ENCODE results near the gene MACROD2.
"Not testable (repeated sequence)": the region's sequence is repeated elsewhere in the genome, so short reads cannot be mapped to it uniquely, and the experiment has no call there.

The MACROD2 gene

DNA sequence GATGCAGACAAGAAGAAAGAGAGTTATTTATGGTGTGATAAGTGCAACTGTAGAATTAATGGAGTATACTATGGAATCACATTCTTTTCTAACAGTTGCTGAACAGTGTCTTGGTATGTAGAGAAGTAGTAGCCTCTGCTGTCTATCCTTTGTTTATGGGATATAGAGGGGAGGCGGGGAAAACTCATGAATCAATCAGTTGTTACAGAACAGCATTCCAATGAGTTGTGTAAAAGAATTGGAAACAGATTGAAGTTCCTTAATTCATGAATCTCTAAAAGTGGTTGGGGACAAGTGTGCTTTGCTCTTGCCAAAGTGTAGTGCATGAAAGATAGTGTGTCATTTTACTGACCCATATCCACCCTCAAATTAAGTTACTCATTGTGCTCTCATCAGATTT, 264.4 kb downstream of the MACROD2 start:
- in situ Hi-C loops (cut with MboI; ENCODE audit: low sequenced_read_pairs) = no loop called here

DNA sequence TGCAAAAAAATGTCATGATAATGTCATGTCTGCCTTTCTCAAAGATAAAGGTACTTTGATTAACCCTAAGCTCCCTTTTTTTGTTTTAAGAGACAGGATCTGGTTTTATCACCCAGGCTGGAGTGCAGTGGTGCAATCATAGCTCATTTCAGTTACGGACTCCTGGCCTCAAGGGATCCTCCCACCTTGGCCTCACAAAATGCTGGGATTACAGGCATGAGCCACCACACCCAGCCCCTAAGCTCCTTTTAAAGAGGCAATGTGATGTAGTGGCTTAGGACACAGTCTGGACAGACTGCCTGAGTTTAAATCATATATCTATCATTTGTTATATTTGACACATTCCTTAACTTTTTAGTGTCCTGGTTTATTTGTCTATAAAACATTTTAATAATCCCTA, 265.1 kb downstream of the MACROD2 start:
- in situ Hi-C loops (cut with MboI; ENCODE audit: low sequenced_read_pairs) = no loop called here

DNA sequence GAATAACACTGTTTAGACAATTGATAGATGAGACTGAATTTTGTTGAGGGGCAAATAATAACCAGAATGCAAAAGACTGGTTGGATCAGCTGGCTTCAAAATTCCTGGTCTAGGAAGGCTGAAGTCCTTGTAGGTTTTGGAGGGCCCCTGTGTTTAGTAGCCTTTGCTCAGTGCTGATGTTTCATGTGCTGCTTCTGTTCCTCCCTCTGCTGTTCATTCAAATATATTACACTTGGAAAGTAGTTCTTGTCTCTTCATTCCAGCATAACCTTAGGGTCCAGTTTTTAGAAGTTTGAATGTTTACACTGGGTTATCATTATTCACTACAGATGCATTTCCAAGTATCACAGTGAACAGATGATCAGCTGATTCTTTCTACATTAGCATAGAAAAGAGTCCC, 269.6 kb downstream of the MACROD2 start:
- in situ Hi-C loops (cut with MboI; ENCODE audit: low sequenced_read_pairs) = no loop called here

DNA sequence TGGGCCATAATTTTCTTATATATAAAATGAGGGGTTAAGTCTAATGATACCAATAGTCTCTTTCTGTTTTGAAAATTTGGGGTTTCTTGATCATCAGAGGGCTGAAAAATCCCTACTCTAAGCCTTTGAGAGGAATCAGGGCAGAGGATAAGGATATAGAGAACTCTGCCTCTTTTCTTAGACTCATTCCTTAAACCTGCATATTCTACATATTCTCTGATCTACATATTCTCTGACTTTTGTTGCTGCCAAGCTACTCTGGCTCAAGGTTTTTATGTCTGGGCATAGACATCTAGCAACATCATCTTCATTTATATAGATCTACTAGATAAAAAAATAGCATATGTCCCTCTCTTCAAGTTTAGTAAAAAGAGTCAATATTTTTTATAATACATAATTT, 270.9 kb downstream of the MACROD2 start:
- in situ Hi-C loops (cut with MboI; ENCODE audit: low sequenced_read_pairs) = no loop called here

DNA sequence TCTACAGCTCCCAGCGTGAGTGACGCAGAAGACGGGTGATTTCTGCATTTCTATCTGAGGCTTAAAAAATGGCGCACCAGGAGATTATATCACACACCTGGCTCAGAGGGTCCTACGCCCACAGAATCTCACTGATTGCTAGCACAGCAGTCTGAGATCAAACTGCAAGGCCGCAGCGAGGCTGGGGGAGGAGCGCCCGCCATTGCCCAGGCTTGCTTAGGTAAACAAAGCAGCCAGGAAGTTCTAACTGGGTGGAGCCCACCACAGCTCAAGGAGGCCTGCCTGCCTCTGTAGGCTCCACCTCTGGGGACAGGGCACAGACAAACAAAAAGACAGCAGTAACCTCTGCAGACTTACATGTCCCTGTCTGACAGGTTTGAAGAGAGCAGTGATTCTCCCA, 275.4 kb downstream of the MACROD2 start:
- in situ Hi-C loops (cut with MboI; ENCODE audit: low sequenced_read_pairs) = not testable (repeated sequence)

DNA sequence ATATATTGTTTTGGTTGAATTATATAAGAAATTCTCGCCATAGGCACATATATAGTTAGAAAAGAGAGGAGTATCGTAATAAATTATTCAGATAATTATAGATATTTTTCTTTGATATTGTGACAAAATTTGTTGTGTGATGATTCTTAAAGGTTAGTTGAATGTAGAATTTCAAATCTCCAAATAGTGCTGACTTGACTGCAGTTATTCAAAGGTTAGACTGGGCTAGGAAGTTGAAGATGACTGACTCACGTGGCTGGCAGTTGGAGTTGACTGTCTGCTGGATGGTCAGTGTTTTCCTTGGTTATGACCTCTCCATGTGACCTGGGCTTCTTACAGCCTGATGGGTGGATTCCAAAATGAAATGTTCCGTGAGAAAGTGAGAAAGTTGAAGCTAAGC, 286.8 kb downstream of the MACROD2 start:
- in situ Hi-C loops (cut with MboI; ENCODE audit: low sequenced_read_pairs) = no loop called here

DNA sequence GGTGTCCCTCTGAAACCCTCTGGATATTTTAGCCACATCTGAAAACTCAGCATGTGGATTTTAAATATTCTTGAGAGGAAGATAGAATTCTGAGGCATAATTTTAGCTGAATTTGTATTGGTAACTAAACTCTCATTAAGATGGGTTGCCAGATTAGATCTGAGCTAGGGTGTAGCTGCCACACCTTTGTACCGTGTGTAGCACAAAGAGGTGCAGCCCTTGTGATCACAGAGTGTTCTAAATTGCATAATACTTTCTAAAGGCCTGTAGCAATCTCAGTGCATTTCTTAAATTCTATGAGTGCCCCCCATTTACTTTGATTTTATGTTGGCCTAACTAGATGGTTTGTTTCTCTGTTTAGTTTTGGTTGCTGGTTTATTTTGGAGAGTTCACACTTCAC, 289.1 kb downstream of the MACROD2 start:
- in situ Hi-C loops (cut with MboI; ENCODE audit: low sequenced_read_pairs) = no loop called here

DNA sequence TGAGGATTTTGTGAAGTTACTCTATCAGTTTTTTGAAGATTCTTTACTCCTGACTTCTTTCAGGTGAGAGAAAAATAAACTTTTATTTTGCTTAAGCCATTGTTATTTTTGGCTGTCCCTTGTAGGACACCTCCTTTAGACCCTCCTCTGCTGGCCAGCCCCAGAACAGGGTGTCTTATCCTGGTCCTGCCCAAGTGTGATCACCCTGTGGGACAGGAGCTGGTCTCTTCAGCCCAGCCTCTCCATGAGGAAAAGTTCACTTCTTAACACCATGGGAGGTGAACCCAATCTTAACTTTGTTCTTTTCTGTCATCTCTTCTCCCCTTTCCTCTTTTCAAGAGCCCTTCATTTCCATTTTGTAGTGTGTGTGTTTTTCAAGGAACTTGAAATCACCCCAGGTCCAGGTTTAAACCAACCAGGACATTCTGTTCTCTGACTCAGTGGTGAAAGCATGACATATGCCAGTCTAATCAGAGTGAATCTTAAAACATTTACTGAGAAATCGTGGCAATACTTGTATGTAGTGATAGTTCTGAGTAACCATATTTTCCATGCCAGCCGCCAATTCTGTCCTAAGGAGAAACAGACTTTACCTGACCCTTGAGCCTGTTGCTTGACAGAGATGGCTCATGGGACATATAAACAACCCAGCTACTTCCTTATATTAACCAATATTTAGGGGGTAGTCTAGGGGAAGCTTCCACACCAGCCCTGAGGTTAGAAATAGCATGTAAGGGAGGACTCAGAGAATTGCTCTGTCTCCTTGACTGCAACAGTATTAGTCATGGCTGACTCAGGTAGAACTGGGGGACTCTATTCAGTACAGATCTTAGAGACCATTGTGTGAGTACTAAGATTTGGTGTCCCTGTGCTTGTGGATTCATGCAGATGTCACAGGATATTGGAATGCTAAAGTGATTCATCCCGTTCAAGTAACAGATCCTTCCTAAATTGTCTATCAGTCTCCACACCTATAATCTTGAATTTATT, 293.3 kb downstream of the MACROD2 start:
- in situ Hi-C loops (cut with MboI; ENCODE audit: low sequenced_read_pairs) = no loop called here

DNA sequence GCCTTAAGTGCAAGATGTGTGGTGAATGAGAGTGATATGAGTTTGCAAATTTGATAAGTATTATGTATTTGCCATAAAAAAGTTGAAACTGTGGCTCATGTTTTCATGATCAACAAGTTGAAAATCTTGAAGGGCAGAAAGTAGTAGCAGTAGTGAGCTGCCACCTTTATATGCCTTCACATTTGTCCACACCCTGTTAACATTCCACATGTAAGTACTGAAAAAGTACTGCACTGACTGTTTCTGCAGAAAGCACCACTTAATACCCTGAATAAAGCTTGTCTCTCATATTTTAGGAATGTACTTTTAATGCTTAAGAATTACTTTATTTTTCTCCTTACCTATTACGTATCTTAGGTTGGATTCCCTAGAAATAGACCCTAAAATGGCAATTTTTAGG, 296.2 kb downstream of the MACROD2 start:
- in situ Hi-C loops (cut with MboI; ENCODE audit: low sequenced_read_pairs) = no loop called here

DNA sequence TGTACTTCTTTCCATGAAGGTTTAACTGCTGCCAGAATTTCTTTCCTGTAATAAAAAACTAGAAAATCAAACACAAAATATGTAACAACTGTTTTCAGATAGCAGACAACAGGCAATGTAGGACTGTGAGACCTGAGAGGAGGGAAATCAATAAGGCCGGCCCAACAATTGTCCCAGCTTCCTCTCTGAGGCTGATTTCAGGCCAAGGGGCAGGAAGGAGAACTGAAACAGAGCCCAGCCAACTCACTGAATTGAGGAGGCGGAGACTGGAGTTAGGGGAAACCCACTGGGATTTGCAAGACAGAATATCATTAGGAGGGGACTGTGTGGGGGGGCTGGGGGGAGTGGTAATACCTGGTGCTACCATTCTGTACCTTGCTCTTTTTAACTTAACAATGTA, 299.9 kb downstream of the MACROD2 start:
- in situ Hi-C loops (cut with MboI; ENCODE audit: low sequenced_read_pairs) = no loop called here

DNA sequence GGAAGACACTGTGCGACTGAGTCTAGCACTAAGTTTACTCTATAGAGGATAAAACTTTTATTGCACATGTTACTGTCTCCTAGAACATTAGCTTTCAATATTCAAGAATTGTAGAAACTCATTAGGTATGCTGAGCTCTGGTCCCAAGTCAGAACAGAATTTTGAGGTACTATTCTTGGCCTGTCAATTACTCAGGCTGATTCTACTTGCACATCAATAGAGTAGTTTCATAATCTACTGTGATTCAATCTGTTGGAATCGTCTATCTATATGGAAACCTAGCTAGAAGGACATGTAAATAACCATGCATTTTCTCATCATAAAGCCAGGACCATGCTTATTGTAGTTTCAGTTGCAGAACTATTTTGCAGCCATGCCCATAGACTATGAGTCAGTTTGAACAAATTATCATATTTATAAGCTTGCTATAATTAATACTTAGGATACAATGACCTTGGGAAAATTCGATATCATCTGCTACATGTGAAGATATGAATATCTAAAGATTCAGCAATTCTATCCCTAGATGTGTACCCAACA, 300.5 kb downstream of the MACROD2 start:
- in situ Hi-C loops (cut with MboI; ENCODE audit: low sequenced_read_pairs) = no loop called here

DNA sequence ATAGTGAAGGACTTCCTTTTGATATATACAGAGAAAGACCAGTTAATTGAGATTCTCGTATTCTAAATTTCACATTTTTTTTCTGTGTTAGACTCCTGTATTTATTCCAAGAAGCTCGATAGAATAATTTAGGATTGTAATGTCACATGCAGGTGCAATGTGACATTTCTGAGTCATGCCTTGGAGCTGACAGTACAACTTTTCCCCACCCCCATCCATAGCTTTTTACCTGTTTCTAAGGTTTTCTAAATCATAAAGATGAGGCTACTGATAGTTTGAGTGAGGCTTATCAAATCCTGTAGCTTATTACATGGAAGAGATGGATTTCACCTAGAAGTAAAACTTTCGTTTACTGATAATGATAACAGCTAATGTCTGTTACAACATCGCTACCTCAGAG, 304.5 kb downstream of the MACROD2 start:
- in situ Hi-C loops (cut with MboI; ENCODE audit: low sequenced_read_pairs) = no loop called here

DNA sequence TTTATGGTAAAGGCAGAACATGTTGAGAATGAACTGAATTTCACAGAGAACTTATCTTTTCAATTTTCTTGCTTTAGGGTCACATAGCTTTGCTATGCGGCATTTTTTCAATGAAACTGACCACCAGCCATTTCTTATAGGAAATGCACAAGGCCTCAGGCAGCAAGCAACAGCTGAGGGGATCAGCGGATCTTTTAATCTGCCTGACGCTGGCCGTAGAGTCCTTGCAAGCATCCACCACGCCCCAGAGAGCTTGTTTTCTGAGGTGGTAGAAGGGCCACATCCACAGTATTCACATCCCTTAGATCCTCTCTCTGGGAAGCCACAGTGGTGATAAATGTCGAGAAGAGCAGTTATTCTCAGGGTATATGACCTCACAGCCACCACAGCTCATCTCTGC, 307.8 kb downstream of the MACROD2 start:
- in situ Hi-C loops (cut with MboI; ENCODE audit: low sequenced_read_pairs) = no loop called here

DNA sequence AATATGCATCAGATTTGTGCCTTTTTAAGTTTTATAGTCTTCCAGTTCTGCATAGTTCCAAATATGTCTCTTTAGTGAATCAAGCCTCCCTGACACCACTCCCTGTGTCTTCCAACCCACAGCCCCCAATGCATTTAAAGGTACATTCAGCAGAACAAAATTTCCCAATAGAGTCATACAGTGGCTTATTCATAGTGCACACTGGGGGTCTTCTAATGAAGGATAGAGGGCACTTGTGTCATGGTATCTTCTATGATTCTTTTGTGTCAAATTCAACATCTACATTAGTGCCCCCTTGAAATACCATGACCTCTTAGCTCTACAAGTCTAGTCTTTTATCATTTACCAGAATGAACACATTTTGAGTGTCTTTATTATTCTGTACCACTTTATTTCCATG, 308.3 kb downstream of the MACROD2 start:
- in situ Hi-C loops (cut with MboI; ENCODE audit: low sequenced_read_pairs) = no loop called here

DNA sequence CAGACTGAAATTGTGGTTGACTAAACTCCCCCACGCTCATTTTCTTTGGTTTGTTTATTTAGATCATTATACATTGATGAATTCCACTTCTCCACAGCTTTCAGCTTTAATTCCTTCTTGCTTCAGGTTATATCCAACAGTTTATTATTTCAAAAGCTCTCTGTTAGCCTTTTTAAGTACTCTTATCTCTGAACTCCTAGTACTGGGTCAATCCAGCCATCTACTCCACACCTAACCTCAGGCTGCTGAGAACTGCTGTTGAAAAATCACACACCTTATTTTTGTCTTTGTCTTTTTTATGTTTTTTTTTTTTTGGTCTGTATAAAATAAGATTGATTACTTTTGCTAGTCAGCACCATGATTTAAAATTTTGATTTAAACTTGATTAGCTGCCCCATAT, 309.2 kb downstream of the MACROD2 start:
- in situ Hi-C loops (cut with MboI; ENCODE audit: low sequenced_read_pairs) = no loop called here

DNA sequence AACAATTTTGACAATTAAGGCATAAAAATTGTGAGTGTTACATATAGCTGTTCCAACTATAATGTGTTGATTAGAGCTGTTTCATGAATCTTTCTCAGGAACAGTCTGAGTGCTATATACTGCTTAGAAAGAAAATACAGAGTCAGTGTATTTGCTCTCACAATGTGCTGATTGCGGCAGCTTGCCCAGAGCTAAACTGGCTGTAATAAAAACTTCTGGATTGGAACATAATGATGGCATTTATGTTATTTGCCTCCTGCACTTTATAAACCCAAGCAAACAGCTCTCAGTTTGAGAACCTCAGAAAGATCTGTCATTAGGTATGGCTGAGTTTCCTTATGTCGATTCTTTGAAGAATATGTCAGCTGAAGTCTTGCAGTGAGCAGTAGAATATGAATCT, 312.6 kb downstream of the MACROD2 start:
- in situ Hi-C loops (cut with MboI; ENCODE audit: low sequenced_read_pairs) = no loop called here

DNA sequence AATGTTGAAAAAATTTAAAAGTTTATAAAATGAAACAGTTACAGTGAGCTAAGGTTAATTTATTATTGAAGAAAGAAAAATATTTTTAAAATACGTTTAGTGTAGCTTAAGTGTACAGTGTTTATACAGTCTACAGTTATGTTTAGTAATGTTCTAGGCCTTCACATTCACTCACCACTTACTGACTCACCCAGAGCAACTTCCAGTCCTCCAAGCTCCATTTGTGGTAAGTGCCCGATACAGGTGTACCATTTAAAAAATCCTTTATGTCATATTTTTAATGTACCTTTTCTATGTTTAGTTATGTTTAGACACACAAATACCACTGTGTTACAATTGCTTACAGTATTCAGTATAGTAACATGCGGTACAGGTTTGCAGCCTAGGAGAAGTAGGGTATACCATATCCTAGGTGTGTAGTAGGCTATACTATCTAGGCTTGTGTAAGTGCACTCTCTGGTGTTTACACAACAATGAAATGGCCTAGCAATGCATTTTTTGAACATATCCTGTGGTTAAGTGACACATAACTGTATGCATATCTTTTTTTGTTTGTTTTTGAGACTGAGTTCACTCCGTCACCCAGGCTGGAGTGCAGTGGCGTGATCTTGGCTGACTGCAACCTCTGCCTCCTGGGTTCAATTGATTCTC, 315.8 kb downstream of the MACROD2 start:
- in situ Hi-C loops (cut with MboI; ENCODE audit: low sequenced_read_pairs) = no loop called here

DNA sequence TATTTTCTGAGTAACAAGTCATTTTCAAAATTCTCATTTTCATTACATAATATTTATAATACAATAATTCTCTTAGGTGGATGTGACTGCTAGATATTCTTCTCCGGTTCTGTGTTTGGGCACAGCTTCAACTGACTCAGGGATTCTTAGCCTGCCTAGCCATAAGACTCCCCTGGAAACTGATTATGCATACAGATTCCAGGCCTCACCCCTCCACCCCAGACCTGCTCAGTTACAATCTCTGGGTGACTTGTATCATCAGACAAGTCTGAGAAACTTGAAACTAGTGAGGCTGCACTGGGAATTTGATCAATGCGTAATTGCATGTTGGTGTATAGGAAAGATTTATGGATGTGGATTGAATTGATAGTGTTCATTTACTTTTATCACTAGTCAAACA, 316.7 kb downstream of the MACROD2 start:
- in situ Hi-C loops (cut with MboI; ENCODE audit: low sequenced_read_pairs) = no loop called here

DNA sequence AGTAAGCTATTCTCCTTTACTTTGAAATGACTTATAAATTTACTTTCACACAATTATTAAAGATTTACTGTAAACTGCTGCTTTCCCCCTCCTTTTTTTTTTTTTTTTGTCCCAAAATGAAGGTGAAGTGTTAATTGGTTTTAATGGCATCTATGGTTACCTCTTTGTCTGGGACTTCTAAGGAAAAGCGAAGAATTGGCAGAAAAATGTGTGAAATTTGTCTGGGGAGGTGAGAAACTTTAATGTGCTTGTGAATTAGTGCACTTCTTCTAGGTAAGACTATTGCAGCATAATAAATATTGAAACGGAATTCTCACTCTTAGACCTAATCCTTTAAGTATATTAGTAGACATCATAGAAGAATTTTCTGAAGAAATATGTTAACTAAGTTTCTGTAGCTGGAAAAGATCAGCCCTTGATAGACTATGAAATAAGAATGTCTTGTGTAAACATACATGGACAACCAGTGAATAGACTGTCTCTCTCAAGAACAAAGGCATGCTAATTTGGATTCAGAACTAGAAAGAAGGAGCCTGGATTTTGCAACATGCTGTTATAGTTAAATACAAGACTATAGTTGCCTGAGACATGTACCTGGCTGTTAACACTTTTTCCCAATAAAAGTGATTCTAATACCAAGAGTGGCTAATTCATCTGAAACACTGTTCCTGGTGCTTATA, 318.2 kb downstream of the MACROD2 start:
- in situ Hi-C loops (cut with MboI; ENCODE audit: low sequenced_read_pairs) = no loop called here

DNA sequence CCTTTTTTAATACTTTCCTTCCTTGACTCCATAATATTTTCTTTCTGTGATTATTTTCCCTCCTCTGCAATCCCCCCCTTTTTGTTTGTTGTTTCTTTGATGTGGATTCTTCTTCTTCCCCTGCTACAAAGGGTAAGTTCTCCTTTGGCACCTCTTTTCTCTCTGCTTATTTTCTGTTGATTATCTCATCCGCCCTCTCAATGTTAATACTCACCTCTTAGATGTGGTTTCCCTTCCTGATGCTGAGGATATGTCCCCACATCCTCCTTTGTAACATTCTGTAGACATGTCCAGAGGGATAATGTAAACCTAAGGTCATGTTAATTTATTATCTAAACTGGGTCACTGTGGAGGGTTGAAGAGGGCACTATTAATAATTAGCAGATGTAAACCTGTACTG, 324.4 kb downstream of the MACROD2 start:
- in situ Hi-C loops (cut with MboI; ENCODE audit: low sequenced_read_pairs) = no loop called here

DNA sequence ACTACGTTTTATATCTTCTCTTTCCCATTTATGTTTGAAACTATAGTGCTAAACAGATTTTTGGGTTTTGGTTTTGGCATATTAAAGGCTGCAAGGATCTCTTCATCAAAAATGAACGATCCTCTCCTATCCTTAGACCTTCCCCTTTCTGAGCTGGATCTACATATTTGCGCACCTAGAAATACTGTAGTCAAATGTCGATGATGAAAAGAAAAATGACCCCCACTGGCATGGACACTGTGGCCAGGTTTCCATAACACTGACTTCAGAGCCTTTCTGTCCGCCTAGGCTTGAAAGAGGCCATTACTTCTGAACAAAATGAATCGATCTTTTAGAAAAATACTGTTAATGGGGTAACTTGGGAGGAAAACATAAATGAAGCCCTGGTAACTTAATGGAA, 336.3 kb downstream of the MACROD2 start:
- in situ Hi-C loops (cut with MboI; ENCODE audit: low sequenced_read_pairs) = no loop called here

DNA sequence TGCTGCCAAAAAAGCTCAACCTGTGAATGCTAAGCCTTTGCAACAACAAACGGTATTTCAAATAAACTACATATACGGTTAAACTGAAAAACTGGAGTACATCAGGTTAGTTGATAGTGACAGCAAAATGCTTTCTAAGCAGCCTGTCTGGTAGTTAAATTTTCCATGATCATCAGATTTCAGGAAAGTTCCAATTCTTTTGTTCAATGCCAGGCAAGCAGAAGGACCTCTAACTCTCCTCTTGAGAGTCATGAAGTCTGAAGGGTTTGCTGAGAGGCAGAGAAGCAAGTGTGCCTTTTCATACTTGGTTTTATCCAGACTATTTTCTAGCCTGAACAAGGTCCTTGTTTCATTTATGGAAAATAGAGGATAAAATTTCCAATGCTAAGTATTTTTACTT, 337.6 kb downstream of the MACROD2 start:
- in situ Hi-C loops (cut with MboI; ENCODE audit: low sequenced_read_pairs) = no loop called here
